Mononuclear cell (primary cell): ENCODE measurements around the gene PID1. TPM values are rescaled to one million over a fixed set of nuclear protein-coding genes. Genes with fewer than 3 reads are reported as not detected.

Source experiments
- H3K27me3 ChIP-seq: 2 replicates; pipeline ENCODE4 v1.6.0; 2011; ENCODE audit warnings: low read length, control low read depth; ENCODE audit not compliant: insufficient read depth
- H3K4me1 ChIP-seq: 2 replicates; pipeline ENCODE4 v1.5.1; 2011; ENCODE audit warnings: mild to moderate bottlenecking, low read length, control low read depth; ENCODE audit not compliant: insufficient read depth
- H3K4me3 ChIP-seq: 2 replicates; pipeline ENCODE4 v1.5.1; 2011; ENCODE audit warnings: mild to moderate bottlenecking, low read length, moderate library complexity
- H3K9me3 ChIP-seq: 2 replicates; pipeline ENCODE4 v1.5.1; 2011; ENCODE audit warnings: low read depth, mild to moderate bottlenecking, control low read depth, low read length
- total RNA-seq: library from RNA; depleted of rRNA; stranded (reverse); fragments of >200 nt; gene quantifications from one replicate; pipeline ENCODE4 v1.2.3, GENCODE V29; 2012

Gene PID1
- total RNA-seq, 1 donor, result 8.4 TPM

DNA sequence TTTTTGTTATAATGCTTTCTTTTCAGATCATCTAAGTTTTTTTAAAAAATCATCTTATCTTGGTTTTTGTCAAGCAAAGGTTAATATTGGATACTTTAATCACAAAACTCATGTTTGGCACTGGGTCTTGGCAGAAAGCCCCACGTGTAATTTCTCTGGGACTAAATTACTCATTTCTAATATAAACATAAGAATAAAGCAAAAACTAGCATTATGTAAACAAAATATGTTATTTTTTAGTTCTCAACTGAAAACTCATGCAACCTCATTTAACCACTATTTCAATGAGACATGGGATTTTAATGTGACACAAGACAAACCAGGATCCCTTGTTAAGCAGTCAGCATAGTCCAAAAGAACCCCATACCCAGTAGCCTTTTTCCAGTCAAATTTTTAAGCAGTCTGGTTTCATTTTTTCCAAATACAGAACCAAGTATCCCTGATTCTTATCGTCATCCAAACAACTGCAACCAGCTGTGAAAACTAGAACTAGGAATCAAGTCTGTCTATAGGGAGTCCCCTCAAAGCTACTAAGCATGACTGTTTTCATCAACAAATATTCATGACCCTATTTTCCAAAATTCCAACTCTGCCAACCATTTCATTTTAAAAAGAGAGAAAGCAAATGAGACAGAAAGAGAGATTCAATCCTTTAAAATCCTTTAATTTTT is 27.1 kb downstream of the PID1 start:
- H3K9me3 ChIP-seq, result peaks cover 22% of the 10 kb centered on the region
- no peaks in the 10 kb centered on the region for H3K27me3 ChIP-seq
- H3K4me1 ChIP-seq, result no peaks in the 10 kb centered on the region
- H3K4me3 ChIP-seq, result no peak overlapping the region

- H3K27me3 ChIP-seq, result no peaks in the 10 kb centered on the region
- H3K4me1 ChIP-seq, result no peaks in the 10 kb centered on the region
- H3K9me3 ChIP-seq, result peaks cover 22% of the 10 kb centered on the region
- H3K4me3 ChIP-seq, result no peak overlapping the region
Observed at GRCh38 chr2:229240984-229241491, 30.0 kb downstream of the PID1 start.

- Histone ChIP-seq H3K4me3 (no peak overlapping the region), H3K27me3 (no peaks in the 10 kb centered on the region)
Observed at GRCh38 chr2:229239021-229239420, 32.1 kb downstream of the PID1 start.

GRCh38 chr2:229237270-229237669 is 33.8 kb downstream of the PID1 start:
- no peak overlapping the region for H3K4me3 ChIP-seq
- H3K9me3 ChIP-seq, result peaks cover 22% of the 10 kb centered on the region
- H3K4me1 ChIP-seq, result no peaks in the 10 kb centered on the region
- no peaks in the 10 kb centered on the region for H3K27me3 ChIP-seq

More at GRCh38 chr2:229239021-229239420, 32.1 kb downstream of the PID1 start:
- Histone ChIP-seq H3K9me3 (peaks cover 22% of the 10 kb centered on the region), H3K4me1 (no peaks in the 10 kb centered on the region)

GRCh38 chr2:229235131-229235914 is 35.8 kb downstream of the PID1 start:
- Histone ChIP-seq H3K9me3 (peaks cover 6% of the 10 kb centered on the region), H3K4me3 (no peak overlapping the region), H3K27me3 (no peaks in the 10 kb centered on the region), H3K4me1 (no peaks in the 10 kb centered on the region)

DNA sequence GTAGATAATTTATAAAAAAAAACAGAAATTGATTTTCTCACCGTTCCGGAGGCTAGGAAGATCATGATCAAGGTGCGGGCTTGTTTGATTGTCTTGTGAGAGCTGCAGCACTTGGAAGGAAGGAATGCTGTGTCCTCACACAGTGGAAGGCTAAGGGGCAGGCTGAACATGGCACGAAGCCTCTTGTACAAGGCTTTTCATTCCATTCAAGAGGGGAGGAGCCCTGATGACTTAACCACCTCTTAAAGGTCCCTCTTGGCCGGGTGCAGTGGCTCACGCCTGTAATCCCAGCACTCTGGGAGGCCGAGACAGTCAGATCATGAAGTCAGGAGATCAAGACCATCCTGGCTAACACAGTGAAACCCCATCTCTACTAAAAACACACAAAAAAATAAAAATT is 39.2 kb downstream of the PID1 start:
- H3K4me3 ChIP-seq, result no peak overlapping the region
- H3K9me3 ChIP-seq, result no peaks in the 10 kb centered on the region
- H3K4me1 ChIP-seq, result no peaks in the 10 kb centered on the region
- H3K27me3 ChIP-seq, result no peaks in the 10 kb centered on the region

DNA sequence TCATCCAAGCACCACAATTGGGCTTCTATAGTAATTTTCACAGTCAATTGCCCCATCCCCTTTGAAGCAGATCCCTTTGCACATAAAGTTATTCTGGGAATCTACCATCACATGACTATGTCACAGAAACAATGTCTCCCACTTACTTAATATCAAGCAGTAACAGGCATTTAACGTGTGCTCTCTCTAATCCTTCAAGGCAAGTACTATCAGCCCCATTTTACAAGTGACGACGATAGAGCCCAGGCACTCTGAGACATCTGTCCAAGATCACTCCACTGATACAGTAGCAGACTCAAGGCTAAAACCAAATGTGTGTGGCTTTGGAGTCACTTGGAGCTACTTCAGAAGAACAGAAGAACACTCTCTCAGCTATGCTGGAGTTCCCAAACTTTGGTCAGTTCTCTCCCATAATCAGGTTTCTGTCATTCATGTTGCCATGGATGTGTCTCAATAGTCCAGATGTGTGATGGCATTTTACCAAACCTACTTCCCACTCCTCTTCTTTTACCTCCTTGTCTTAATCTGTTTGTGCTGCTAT is 39.7 kb downstream of the PID1 start:
- no peaks in the 10 kb centered on the region for H3K27me3 ChIP-seq
- no peaks in the 10 kb centered on the region for H3K4me1 ChIP-seq
- H3K4me3 ChIP-seq, result no peak overlapping the region
- no peaks in the 10 kb centered on the region for H3K9me3 ChIP-seq

- Histone ChIP-seq H3K27me3 (no peaks in the 10 kb centered on the region), H3K4me1 (no peaks in the 10 kb centered on the region), H3K9me3 (no peaks in the 10 kb centered on the region), H3K4me3 (no peak overlapping the region)
Observed at GRCh38 chr2:229230911-229231310, 40.2 kb downstream of the PID1 start.

DNA sequence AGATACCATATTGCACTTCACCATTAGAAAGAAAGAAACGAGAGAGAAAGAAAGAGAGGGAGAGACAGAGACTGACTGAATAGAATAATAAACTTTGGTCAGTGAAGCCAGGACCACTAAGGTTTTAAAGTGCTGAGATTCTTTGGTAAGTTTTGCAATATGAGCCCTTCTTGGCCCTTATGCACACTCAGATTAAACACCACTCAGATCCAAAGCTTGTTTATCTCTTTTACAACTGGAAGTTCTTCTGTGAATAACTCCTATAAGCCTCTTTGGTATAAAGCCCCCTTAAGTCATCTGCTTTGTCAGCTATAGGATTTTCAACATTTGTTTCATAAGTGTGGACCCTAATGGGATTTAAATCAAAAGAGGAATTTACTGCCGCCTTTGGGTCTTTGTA is 40.8 kb downstream of the PID1 start:
- Histone ChIP-seq H3K27me3 (no peaks in the 10 kb centered on the region), H3K9me3 (no peaks in the 10 kb centered on the region), H3K4me1 (no peaks in the 10 kb centered on the region), H3K4me3 (no peak overlapping the region)

GRCh38 chr2:229226382-229226781 is 44.7 kb downstream of the PID1 start:
- Histone ChIP-seq H3K4me3 (no peak overlapping the region), H3K9me3 (no peaks in the 10 kb centered on the region), H3K27me3 (no peaks in the 10 kb centered on the region), H3K4me1 (no peaks in the 10 kb centered on the region)

DNA sequence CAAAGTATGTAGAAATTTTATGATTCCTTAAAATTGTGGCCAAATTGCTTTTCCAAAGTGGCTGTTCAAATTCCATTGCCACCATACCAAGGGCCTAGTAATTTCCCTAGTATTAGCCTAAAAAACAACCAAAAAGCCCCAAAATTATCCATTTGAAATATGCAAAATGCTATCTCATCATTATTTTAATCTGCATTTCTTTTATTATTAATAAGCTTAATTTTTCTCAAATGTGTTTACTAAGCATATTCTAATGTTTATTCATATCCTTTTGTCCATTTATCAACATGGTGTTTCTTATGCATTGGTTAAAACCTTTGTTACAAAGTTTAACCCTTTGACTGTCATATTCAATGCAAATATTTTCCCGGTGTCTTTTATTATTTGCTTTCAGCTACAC is 48.0 kb downstream of the PID1 start:
- no peak overlapping the region for H3K4me3 ChIP-seq
- H3K4me1 ChIP-seq, result no peaks in the 10 kb centered on the region
- no peaks in the 10 kb centered on the region for H3K27me3 ChIP-seq
- no peaks in the 10 kb centered on the region for H3K9me3 ChIP-seq

DNA sequence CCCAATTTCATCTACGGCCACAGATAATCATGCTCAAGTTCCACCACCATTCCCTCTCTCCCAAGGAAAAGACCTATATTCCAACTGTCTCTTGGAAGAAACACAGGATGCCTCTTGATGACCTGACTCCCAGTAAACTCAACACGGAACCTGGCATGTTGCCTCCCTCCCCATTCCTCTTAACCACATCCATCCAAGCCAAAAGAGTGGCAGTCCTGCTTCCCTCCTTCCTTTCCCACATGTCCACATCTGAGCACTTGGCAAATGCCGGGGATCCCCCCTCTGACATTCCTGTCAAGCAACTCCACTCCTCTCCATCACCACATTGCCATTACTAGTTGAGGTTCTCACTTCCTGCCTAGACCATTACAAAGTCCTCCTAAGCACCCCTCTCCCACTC is 49.4 kb downstream of the PID1 start:
- no peaks in the 10 kb centered on the region for H3K4me1 ChIP-seq
- H3K4me3 ChIP-seq, result no peak overlapping the region
- no peaks in the 10 kb centered on the region for H3K27me3 ChIP-seq
- no peaks in the 10 kb centered on the region for H3K9me3 ChIP-seq

- no peak overlapping the region for H3K4me3 ChIP-seq
- no peaks in the 10 kb centered on the region for H3K9me3 ChIP-seq
- no peaks in the 10 kb centered on the region for H3K27me3 ChIP-seq
- H3K4me1 ChIP-seq, result no peaks in the 10 kb centered on the region
Observed at GRCh38 chr2:229220254-229220653, 50.8 kb downstream of the PID1 start.

- Histone ChIP-seq H3K4me1 (no peaks in the 10 kb centered on the region), H3K9me3 (no peaks in the 10 kb centered on the region), H3K4me3 (no peak overlapping the region), H3K27me3 (no peaks in the 10 kb centered on the region)
Observed at GRCh38 chr2:229218329-229218921, 52.7 kb downstream of the PID1 start.

DNA sequence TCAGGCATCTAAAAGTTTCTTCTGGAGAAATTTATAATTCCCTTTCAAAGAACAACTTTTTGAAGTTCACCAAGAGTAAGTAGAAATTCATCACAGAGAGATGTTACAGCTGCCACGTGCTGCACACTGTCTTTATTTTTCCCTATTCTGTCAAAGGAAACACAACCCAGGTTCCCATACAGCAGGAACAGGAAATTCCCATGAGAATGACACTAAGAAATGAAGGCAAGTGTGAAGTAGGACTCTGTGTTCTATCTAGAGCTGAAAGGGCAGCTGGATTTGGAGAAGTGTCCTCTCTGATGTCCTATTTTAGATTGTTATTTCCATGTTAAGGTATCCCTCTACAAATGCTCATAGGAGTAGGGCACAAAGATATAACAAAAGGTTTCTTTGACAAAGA is 58.8 kb downstream of the PID1 start:
- Histone ChIP-seq H3K27me3 (no peaks in the 10 kb centered on the region), H3K4me3 (no peak overlapping the region), H3K4me1 (no peaks in the 10 kb centered on the region), H3K9me3 (no peaks in the 10 kb centered on the region)
